NCI-H1105 (cell line): ENCODE measurements around the gene ALG1.
"Not testable (repeated sequence)": the region's sequence is repeated elsewhere in the genome, so short reads cannot be mapped to it uniquely, and the experiment has no call there.

Experiments
- DNase-seq: peaks from one replicate; lab custom pipeline; 2025; lab: John Stamatoyannopoulos, UW

ALG1 gene

GRCh38 chr16:5099174-5099573, 27.5 kb downstream of the ALG1 start:
- DNase-seq = not testable (repeated sequence)

- DNase-seq = not testable (repeated sequence)
Observed at GRCh38 chr16:5103296-5104032, 31.8 kb downstream of the ALG1 start.

- DNase-seq = not testable (repeated sequence)
Observed at GRCh38 chr16:5105039-5105438, 33.4 kb downstream of the ALG1 start.

- no peak for DNase-seq
Observed at GRCh38 chr16:5108505-5109158, 37.0 kb downstream of the ALG1 start.

GRCh38 chr16:5110933-5111332, 39.3 kb downstream of the ALG1 start:
- DNase-seq = not testable (repeated sequence)

GRCh38 chr16:5116780-5117295, 45.2 kb downstream of the ALG1 start:
- DNase-seq = not testable (repeated sequence)

- peak; percentile 61 for DNase-seq
Observed at GRCh38 chr16:5117300-5118087, 45.9 kb downstream of the ALG1 start.

GRCh38 chr16:5131467-5132004, 59.9 kb downstream of the ALG1 start:
- DNase-seq = not testable (repeated sequence)

- DNase-seq = not testable (repeated sequence)
Observed at GRCh38 chr16:5132915-5133600, 61.4 kb downstream of the ALG1 start.

- not testable (repeated sequence) for DNase-seq
Observed at GRCh38 chr16:5134739-5135452, 63.3 kb downstream of the ALG1 start.
